ENCODE measurements around the gene MAP2K7.
A peak's percentile ranks its signal among the peaks of the same experiment; 100 is the strongest.

Gene MAP2K7

DNA sequence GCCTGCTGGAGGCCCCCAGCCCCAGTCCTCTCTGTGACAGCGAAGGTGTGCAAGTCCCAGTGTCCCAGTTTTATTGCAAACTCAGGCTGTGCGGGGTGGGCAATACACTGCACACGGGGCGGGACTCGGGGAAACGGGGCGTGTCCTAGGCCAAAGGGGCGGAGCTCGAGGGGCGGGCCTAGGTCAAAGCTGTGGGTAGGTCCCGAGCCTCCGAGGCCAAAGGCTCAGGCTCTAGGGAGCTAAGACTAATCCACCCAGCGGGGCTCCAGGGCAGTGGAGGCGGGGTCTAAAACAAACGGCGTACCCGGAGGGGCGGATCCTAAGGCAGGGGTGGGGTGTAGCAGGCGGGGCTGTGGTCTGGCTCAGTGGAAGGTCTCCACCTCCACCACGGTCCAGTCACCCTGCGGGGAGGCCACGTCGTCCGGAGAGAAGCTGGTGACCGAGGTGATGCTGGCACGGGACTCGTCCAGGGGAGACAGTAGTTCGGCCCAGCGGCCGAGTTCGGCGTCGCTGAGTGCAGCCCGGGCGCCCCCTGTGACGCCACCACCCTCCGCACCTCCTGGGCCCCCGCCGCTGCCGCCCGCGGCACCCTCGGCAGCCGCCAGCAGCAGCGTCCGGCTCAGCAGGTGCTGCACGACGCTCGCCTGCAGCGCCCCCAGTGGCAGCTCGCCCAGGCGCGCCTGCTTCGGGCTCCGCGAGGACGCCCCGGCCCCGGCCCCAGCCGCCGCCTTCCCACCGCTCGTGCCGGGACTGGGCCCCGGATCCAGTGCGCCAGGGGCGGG, 34.8 kb upstream of the MAP2K7 start:
- peak; percentile 49 for DNase-seq (ENCODE audit: low read depth)
- TF ChIP-seq, protein P1, sequence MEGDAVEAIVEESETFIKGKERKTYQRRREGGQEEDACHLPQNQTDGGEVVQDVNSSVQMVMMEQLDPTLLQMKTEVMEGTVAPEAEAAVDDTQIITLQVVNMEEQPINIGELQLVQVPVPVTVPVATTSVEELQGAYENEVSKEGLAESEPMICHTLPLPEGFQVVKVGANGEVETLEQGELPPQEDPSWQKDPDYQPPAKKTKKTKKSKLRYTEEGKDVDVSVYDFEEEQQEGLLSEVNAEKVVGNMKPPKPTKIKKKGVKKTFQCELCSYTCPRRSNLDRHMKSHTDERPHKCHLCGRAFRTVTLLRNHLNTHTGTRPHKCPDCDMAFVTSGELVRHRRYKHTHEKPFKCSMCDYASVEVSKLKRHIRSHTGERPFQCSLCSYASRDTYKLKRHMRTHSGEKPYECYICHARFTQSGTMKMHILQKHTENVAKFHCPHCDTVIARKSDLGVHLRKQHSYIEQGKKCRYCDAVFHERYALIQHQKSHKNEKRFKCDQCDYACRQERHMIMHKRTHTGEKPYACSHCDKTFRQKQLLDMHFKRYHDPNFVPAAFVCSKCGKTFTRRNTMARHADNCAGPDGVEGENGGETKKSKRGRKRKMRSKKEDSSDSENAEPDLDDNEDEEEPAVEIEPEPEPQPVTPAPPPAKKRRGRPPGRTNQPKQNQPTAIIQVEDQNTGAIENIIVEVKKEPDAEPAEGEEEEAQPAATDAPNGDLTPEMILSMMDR (IDR thresholded peaks at IDR 0.05; ENCODE audit: low read depth, low read length, missing control alignments) = peak; percentile 65
- peak overlapping the region; percentile 50 for H3K4me3 ChIP-seq (ENCODE audit: low read depth, low read length)

DNA sequence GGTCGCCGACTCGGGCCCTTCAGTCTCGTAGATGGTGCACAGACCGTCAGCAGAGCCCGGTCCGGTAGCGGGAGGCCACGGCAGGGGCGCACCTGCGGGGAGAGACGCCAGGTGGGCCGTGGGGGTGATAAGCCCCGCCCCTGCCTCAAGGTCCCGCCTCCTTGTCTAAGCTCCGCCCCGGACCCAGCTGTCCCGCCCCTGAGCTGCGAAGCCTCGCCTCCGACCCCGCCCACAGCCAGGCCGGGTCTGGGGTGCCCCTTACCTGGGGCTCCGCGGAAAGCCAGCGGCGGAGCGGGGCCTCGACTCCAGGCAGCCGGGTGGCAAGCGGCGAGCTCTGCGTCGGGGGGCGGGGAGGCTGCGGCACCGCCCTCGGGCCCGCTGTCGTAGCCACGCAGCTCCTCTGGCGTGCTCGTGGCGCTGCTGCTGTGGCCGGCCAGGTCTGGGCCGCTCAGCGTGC, 34.2 kb upstream of the MAP2K7 start:
- TF ChIP-seq, protein P1 (IDR thresholded peaks at IDR 0.05; ENCODE audit: low read depth, low read length, missing control alignments) = no peak
- peak; percentile 22 for DNase-seq (ENCODE audit: low read depth)
- peak overlapping the region; percentile 50 for H3K4me3 ChIP-seq (ENCODE audit: low read depth, low read length)

DNA sequence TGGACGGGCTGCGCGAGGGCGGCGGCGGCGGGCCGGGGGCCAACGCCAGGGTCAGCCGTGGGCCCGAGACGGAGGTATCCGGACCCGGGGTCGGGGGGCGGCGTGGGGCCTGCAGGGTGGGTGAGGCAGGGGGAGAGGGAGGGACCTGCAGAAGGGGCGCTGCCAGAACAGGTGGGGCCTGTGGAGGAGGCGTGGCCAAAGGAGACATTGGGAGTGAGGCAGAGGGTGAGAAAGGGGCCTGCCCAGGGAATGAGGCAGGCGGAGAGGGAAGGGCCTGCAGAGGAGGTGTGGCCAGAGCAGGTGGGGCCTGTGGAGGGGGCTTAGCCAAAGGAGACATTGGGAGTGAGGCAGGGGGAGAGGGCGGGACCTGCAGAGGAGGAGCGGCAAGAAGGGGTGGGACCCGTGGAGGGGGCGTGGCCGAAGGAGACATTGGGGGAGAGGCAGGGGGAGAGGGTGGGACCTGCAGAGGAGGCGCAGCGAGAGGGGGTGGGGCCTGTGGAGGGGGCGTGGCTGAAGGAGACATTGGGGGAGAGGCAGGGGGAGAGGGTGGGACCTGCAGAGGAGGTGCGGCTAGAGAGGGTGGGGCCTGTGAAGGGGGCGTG, 33.7 kb upstream of the MAP2K7 start:
- peak; percentile 38 for DNase-seq (ENCODE audit: low read depth)
- H3K4me3 ChIP-seq (ENCODE audit: low read depth, low read length) = peak overlapping the region; percentile 50
- TF ChIP-seq, protein P1 (IDR thresholded peaks at IDR 0.05; ENCODE audit: low read depth, low read length, missing control alignments) = no peak

- DNase-seq (ENCODE audit: low read depth) = peak; percentile 64
- H3K4me3 ChIP-seq (ENCODE audit: low read depth, low read length) = no peak overlapping the region
- TF ChIP-seq, protein P1 (IDR thresholded peaks at IDR 0.05; ENCODE audit: low read depth, low read length, missing control alignments) = no peak
These were observed 32.9 kb upstream of the MAP2K7 start for GRCh38 chr19:7870571-7871436.

- TF ChIP-seq, protein P1 (IDR thresholded peaks at IDR 0.05; ENCODE audit: low read depth, low read length, missing control alignments) = no peak
- DNase-seq (ENCODE audit: low read depth) = peak; percentile 63
These were observed 32.0 kb upstream of the MAP2K7 start for GRCh38 chr19:7871437-7872305.

More at GRCh38 chr19:7871437-7872305, 32.0 kb upstream of the MAP2K7 start:
- H3K4me3 ChIP-seq (ENCODE audit: low read depth, low read length) = no peak overlapping the region

Data from GM12864 (cell line).